HEK293T (cell line): Measurements from ENCODE around the gene ZNF248.

Experiments used
- BHLHE40 ChIP-seq: fragments of 450-650 bp; IDR thresholded peaks from 2 replicates; pipeline ENCODE4 v1.6.1; 2016; ENCODE audit warnings: mild to moderate bottlenecking, moderate library complexity, borderline replicate concordance
- FOXA1 ChIP-seq: fragments of 450-650 bp; IDR thresholded peaks from 2 replicates; pipeline ENCODE4 v1.6.1; 2016; ENCODE audit warnings: mild to moderate bottlenecking
- FOXK2 ChIP-seq: fragments of 450-650 bp; IDR thresholded peaks from 2 replicates; pipeline ENCODE4 v1.6.1; 2016; ENCODE audit warnings: mild to moderate bottlenecking
- SUZ12 ChIP-seq: fragments of 450-650 bp; IDR thresholded peaks from 2 replicates; pipeline ENCODE4 v1.6.1; 2016; ENCODE audit warnings: mild to moderate bottlenecking
- TARDBP ChIP-seq: fragments of 450-650 bp; IDR thresholded peaks from 2 replicates; pipeline ENCODE4 v1.6.1; 2016

GRCh38 chr10:37784678-37785077 lies 72.7 kb downstream of the ZNF248 start:
- TF ChIP-seq BHLHE40: no peak
- no peak for TF ChIP-seq TARDBP
- no peak for TF ChIP-seq FOXK2
- TF ChIP-seq FOXA1: no peak
- TF ChIP-seq SUZ12: no peak
